Measurements from ENCODE around the gene POU6F2.
"Not testable (repeated sequence)": the region's sequence is repeated elsewhere in the genome, so short reads cannot be mapped to it uniquely, and the experiment has no call there.

Gene POU6F2

DNA sequence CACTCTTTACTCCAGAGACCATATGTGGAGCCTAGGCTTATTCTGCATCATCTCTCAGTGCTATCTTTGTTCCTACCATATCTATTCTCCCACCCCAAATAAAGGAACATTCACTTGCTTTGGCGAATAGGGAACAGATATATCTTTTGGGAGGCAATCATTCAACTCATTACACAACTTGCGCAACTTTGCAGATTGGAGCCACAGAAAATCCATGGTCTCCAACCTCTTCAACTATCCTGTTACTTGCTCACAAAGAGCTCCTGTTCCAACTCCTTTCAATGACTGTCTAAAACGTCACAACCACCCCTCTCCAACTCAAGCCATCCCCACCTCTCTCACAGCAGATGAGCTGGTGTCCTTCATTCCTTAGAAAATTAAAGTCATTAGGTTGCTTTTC is 203.7 kb downstream of the POU6F2 start:
- in situ Hi-C loops (cut with HindIII; ENCODE audit: low sequenced_read_pairs) = no loop called here

GRCh38 chr7:39183796-39184195 is 206.1 kb downstream of the POU6F2 start:
- in situ Hi-C loops (cut with HindIII; ENCODE audit: low sequenced_read_pairs) = no loop called here

DNA sequence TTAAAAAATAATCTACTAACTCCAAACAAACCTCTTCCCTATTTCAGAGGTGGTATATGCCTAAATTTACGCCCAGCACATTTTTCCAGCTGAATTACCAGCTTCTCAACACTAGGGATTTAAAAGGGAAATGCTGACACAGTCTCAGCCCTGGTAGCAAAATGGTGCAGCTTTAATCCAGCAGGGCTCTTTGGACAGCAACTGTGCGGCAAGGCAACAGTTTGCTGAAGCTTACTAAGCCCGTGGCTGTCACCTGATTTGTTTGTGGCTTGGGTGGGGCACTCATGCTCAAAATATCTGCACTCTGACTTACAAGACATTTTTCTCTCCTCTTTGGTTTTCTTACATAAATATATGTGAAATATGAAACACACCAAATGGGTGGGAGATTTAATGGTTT is 206.7 kb downstream of the POU6F2 start:
- in situ Hi-C loops (cut with HindIII; ENCODE audit: low sequenced_read_pairs) = no loop called here

DNA sequence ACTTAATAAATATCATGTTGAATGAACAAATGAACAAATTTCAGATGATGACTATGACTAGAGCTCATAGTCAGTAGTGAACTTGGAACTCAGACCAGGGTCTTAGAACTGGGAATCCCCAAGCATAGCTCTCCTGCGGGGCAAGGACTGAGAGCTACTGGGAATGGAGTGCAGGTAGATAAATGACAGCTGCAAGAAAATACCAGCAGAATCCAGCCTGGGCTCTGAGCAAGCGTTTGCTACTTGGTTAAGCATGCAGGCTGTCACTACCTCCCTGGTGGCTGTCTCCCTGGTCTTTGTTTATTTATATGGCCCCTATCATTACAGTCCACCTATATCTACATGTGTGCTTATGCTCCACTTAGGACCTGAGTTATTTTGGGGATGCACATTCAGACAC is 208.4 kb downstream of the POU6F2 start:
- in situ Hi-C loops (cut with HindIII; ENCODE audit: low sequenced_read_pairs) = no loop called here

- in situ Hi-C loops (cut with HindIII; ENCODE audit: low sequenced_read_pairs) = no loop called here
Observed at GRCh38 chr7:39186671-39187070, 209.0 kb downstream of the POU6F2 start.

DNA sequence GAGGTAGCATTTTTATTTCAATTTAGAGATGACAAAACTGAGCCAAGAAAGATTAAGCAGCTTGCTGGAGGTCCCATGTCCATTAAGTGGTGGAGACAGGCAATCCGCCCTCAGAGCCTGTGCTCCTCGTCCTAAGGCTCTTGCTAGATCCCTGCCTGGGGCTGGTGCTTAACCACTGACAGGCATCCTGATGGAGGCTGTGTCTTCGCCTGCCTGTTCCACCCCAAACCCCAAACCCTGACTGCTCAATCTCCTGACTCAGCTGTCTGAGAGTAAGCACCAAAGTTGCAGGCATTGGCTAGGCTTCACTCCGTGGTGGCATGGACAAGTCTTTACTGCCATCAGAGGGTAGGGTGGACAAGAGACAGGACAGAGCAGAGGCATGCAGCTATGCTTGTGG is 209.4 kb downstream of the POU6F2 start:
- in situ Hi-C loops (cut with HindIII; ENCODE audit: low sequenced_read_pairs) = no loop called here

DNA sequence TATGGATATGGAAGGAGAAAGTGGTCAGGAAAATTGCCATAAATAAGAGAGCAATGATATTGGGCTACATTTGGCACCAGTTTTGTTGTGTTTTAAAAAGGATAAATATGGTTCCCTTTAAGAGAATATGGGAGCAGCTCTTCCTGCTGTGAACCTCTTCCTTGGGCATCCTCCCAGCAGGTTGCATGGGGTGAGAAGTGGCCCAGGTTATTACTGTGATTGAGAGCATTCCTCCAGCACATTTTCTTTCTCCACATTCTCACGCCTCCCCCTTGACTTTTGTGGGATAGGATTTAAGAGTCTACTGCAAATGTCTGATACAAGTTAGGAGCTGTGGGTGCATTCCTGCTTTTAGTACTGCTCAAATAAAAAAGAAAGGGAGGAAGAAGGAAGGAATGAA is 214.8 kb downstream of the POU6F2 start:
- in situ Hi-C loops (cut with HindIII; ENCODE audit: low sequenced_read_pairs) = no loop called here

- in situ Hi-C loops (cut with HindIII; ENCODE audit: low sequenced_read_pairs) = not testable (repeated sequence)
Observed at GRCh38 chr7:39194388-39194787, 216.7 kb downstream of the POU6F2 start.

DNA sequence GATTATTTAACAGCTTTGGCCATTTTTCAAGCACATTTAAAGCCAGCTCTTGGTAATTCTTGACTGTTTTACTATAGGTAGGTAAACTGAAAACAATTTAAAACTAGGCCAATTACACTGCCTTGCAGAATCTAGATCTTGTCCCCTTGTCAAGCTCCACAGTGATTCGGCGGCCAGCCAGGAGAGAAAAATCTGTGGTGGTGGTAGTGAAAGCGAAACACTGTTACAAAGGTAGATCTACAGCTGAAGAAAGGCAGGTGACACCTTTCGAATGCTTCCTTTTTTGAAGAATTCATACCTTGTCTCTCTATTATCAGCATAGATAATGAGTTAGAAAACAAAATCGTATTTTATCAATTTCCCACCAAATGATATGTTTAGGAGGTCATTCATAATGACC is 218.3 kb downstream of the POU6F2 start:
- in situ Hi-C loops (cut with HindIII; ENCODE audit: low sequenced_read_pairs) = no loop called here

- in situ Hi-C loops (cut with HindIII; ENCODE audit: low sequenced_read_pairs) = no loop called here
Observed at GRCh38 chr7:39197831-39198230, 220.1 kb downstream of the POU6F2 start.

DNA sequence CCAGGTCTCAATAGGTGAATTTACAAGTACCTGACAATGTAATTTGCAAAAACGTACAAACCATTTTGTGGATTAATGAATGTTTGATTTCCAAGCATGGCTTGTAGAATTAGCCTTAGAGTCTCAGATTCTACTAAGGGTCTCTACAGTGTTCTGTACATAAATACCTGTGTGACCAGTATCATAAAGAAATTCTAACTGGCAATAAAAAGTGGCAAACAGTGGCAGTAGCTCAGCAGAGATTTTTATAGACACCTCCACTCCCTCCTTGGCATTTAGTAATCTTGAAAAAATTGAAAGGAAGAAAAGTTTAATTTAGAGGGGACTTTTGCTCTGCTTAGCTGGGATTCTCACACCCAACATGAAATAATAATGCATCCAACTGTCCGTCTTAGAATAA is 220.8 kb downstream of the POU6F2 start:
- in situ Hi-C loops (cut with HindIII; ENCODE audit: low sequenced_read_pairs) = no loop called here

DNA sequence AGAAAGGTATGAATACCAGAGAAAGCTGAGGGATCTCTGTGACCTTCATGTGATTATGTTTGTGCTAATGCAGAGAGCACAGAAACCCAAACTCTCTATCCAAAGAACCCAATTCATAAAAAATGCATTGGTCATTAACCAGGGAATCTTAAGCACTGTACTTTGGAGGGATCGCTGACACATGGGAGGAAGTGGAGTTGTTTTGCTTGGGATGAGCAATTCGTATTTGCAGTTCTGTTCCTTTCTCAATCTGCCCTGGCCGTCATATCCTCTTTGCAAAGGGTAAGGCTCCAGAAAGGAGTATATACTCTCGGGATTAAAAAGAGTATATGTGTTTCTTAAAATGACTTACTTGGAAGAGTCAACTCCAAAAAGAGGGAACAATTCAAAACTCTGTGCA is 221.3 kb downstream of the POU6F2 start:
- in situ Hi-C loops (cut with HindIII; ENCODE audit: low sequenced_read_pairs) = no loop called here

DNA sequence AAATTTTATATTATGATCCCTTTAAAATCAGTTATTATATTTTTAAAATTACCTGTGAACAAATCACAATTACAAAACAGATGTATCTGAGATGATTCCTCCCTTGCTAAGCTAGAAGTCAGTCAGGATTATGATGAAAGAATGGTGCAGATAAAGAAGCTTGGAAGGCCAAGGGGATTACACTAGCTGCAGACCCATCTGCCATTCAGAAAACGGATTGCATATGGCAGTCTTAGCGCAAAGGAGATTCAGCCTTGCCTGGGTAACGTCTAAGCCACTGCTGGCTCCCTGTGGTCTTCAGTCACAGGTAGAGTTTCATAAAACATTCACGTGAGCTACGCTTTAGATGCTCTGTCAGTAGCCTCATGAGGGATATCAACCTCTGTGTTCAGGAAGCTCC is 222.2 kb downstream of the POU6F2 start:
- in situ Hi-C loops (cut with HindIII; ENCODE audit: low sequenced_read_pairs) = no loop called here

DNA sequence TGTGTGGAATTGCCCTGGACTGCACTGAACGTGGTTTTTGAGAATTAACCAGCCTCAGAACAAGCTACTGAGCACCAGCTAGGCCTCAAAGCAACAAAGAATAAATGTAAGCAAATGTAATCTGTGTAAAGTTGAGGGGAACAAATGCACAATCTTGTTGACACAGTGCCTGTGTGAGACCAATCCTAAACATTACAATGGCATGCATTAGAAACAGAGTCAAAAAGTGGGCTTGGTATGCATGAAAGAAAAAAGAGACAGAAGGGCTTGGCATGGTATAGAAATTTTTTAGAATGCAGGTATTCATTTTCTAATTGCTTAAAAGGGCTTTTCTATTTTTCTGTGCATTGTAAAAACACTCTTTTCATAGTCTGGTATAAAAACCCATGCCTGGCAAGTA is 224.3 kb downstream of the POU6F2 start:
- in situ Hi-C loops (cut with HindIII; ENCODE audit: low sequenced_read_pairs) = no loop called here

- in situ Hi-C loops (cut with HindIII; ENCODE audit: low sequenced_read_pairs) = no loop called here
Observed at GRCh38 chr7:39210362-39210761, 232.7 kb downstream of the POU6F2 start.

- in situ Hi-C loops (cut with HindIII; ENCODE audit: low sequenced_read_pairs) = no loop called here
Observed at GRCh38 chr7:39211581-39211980, 233.9 kb downstream of the POU6F2 start.

DNA sequence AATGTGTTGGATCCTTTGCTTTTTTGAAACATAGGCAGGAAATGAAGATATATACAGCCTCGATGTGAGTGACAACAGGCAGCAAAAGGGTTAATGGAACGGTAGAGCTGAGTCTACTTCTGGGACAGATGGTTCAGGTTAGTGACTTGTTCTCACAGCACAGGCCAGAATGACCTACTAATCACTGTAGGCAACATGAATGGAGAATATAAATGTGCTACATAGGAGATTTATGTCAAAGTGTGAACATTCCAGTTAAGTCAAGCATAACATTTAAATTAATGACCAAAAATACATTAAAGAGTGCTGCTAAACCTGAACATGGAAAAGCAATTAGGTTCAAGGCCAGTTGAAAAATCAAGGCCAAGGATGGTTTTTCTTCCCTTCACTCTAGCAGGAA is 235.2 kb downstream of the POU6F2 start:
- in situ Hi-C loops (cut with HindIII; ENCODE audit: low sequenced_read_pairs) = no loop called here

DNA sequence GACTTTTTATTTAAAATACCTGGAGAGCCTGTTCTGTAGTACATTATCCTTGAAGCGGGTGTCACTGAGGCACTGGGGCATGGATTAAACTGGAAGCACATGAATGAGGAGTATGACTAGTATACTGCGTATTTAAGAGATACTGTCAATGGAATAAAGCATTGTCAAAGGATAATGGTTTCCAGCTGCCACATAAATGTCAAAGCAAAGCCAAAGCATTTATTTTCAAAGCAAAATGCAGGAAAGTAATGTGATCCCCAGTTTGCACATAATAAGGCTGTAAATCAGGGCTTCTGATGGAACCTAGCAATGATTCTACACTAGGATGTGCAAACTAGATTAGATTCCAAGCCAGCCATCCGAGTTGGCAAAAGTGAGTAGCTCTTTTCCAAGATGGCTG is 240.1 kb downstream of the POU6F2 start:
- in situ Hi-C loops (cut with HindIII; ENCODE audit: low sequenced_read_pairs) = no loop called here

DNA sequence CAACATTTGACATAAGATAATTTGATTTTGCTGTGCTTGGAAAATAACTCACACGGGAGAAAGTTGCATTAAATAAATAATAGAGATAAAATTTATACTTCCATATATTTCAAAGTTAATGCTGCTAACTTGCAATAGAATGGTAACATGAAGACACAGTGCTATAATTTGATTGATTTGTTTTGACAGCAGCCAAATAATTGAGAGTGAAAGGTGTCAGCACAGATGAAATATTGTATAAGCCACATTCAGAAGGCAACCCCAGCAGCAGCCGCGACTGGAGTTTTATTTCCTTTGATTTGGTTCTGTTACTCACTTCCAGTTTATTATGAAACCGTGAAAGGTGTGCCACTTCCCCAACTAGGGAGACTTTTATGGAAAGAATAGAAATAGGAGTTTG is 242.2 kb downstream of the POU6F2 start:
- in situ Hi-C loops (cut with HindIII; ENCODE audit: low sequenced_read_pairs) = loop anchor here (10.0 kb wide), 1 partner anchor 85 kb away; no protein-coding TSS in a partner anchor

- in situ Hi-C loops (cut with HindIII; ENCODE audit: low sequenced_read_pairs) = loop anchor here (10.0 kb wide), 1 partner anchor 83 kb away; no protein-coding TSS in a partner anchor
Observed at GRCh38 chr7:39221901-39222300, 244.2 kb downstream of the POU6F2 start.

- in situ Hi-C loops (cut with HindIII; ENCODE audit: low sequenced_read_pairs) = loop anchor here (10.0 kb wide), 1 partner anchor 76 kb away; no protein-coding TSS in a partner anchor
Observed at GRCh38 chr7:39228946-39229345, 251.2 kb downstream of the POU6F2 start.

DNA sequence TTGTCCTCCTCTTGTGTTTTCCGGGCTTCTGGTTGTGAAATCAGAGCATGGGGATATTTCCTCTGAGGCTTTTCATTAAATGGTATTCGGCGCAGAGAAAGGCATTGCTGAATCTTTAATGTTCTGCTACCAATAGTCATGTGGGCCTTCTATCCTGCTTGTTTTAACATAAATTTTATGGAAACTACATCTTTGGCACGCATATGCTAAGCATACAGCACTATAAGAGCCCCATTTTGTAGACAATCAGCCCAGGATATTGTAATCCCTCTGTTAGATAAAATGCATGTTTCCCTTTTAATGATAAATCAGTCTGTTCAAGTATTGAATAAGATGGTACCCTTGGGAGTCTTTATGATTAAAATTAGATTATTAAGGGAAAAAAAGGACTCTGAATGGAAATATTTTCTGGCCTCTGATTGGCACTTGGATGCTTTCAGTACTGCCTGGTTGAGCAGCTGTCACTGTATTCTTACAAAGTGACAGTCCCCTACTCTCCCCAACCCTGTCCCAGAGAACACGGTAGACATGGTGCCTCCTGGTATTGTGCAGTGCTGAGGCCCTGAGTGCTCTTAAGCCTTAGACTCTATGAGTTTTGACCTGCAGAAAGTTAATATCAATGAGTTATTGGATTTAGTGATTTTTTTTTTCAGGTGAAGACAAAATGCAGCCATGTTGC is 256.3 kb downstream of the POU6F2 start:
- in situ Hi-C loops (cut with HindIII; ENCODE audit: low sequenced_read_pairs) = no loop called here

GRCh38 chr7:39238234-39238869 is 260.6 kb downstream of the POU6F2 start:
- in situ Hi-C loops (cut with HindIII; ENCODE audit: low sequenced_read_pairs) = no loop called here
